Coronary artery (tissue), 2 donors: Measurements from ENCODE around the gene TEDDM1.

Experiments
- DNase-seq: peaks from one replicate; pipeline ENCODE4 v3.0.0-alpha.2; 2017; ENCODE audit warnings: low spot score
- H3K27ac ChIP-seq, 2 donors: fragments of 200-600 bp; sonication (generic); one replicate each; pipeline ENCODE4 v1.5.1; 2016 to 2019
- H3K4me3 ChIP-seq: fragments of 200-600 bp; sonication (generic); 2 replicates; pipeline ENCODE4 v1.5.1; 2016; ENCODE audit warnings: mild to moderate bottlenecking, moderate library complexity
- CTCF ChIP-seq: fragments of 200-600 bp; sonication (generic); IDR thresholded peaks from one replicate; pipeline ENCODE4 v1.5.1; 2019; ENCODE audit warnings: antibody characterized with exemption

TEDDM1 gene

GRCh38 chr1:182441719-182442118 is 41.3 kb upstream of the TEDDM1 start:
- no peak overlapping the region for H3K27ac ChIP-seq
- no peak for DNase-seq
- TF ChIP-seq CTCF: no peak
- no peak overlapping the region for H3K4me3 ChIP-seq

GRCh38 chr1:182438326-182438725 is 37.9 kb upstream of the TEDDM1 start:
- Histone ChIP-seq H3K4me3 (no peak overlapping the region), H3K27ac (no peak overlapping the region)
- DNase-seq: no peak
- TF ChIP-seq CTCF: no peak

GRCh38 chr1:182433580-182433979 is 33.1 kb upstream of the TEDDM1 start:
- H3K4me3 ChIP-seq: no peak overlapping the region
- DNase-seq: no peak
- TF ChIP-seq CTCF: no peak
- H3K27ac ChIP-seq: no peak overlapping the region

GRCh38 chr1:182431278-182431677 is 30.8 kb upstream of the TEDDM1 start:
- TF ChIP-seq CTCF: no peak
- no peak overlapping the region for H3K4me3 ChIP-seq
- H3K27ac ChIP-seq: no peak overlapping the region
- no peak for DNase-seq

GRCh38 chr1:182430263-182431068 is 30.0 kb upstream of the TEDDM1 start:
- no peak for DNase-seq
- H3K4me3 ChIP-seq: no peak overlapping the region
- no peak for TF ChIP-seq CTCF
- H3K27ac ChIP-seq: no peak overlapping the region

- no peak for TF ChIP-seq CTCF
- no peak for DNase-seq
- H3K27ac ChIP-seq: no peak overlapping the region
Measured at GRCh38 chr1:182428043-182428442, 27.6 kb upstream of the TEDDM1 start.

More at GRCh38 chr1:182428043-182428442, 27.6 kb upstream of the TEDDM1 start:
- no peak overlapping the region for H3K4me3 ChIP-seq
